Measurements from ENCODE around the gene TEX55. TPM values are rescaled to one million over a fixed set of nuclear protein-coding genes. Genes with fewer than 3 reads are reported as not detected.

The TEX55 gene
- total RNA-seq, result under 1 TPM in 1 of 4 donors, not detected in 3; 0.66 TPM

- no peak for TF ChIP-seq CTCF (IDR thresholded peaks at IDR 0.05; ENCODE audit: low read depth)
Measured at GRCh38 chr3:119145500-119146167, at the start of gene TEX55. Gene TEX55, plus strand, starts transcription at chr3:119146165. Its CDS starts 25 bp downstream, at chr3:119146190.

GRCh38 chr3:119098003-119098402 is 48.0 kb upstream of the TEX55 start:
- no peak for TF ChIP-seq CTCF (IDR thresholded peaks at IDR 0.05; ENCODE audit: low read depth)

- no peak for TF ChIP-seq CTCF (IDR thresholded peaks at IDR 0.05; ENCODE audit: low read depth)
Measured at GRCh38 chr3:119098619-119099222, 47.2 kb upstream of the TEX55 start.

- no peak for TF ChIP-seq CTCF (IDR thresholded peaks at IDR 0.05; ENCODE audit: low read depth)
Measured at GRCh38 chr3:119099785-119100184, 46.2 kb upstream of the TEX55 start.

GRCh38 chr3:119104031-119104430 is 41.9 kb upstream of the TEX55 start:
- no peak for TF ChIP-seq CTCF (IDR thresholded peaks at IDR 0.05; ENCODE audit: low read depth)

GRCh38 chr3:119120480-119120879 is 25.5 kb upstream of the TEX55 start:
- no peak for TF ChIP-seq CTCF (IDR thresholded peaks at IDR 0.05; ENCODE audit: low read depth)

GRCh38 chr3:119122350-119122749 is 23.6 kb upstream of the TEX55 start:
- no peak for TF ChIP-seq CTCF (IDR thresholded peaks at IDR 0.05; ENCODE audit: low read depth)

Data from subcutaneous adipose tissue (tissue), 4 donors.